Activated CD8-positive, alpha-beta memory T cell treated with anti-CD3 and anti-CD28 coated beads, Interleukin-2, amount 50 U/mL, for 1 hour (primary cell): ENCODE data around the gene MXI1.

Experiments used
- DNase-seq: peaks from one replicate; pipeline ENCODE4 v3.0.0-alpha.2; 2020; ENCODE audit errors: extremely low read depth

MXI1 gene

GRCh38 chr10:110207011-110207804 is at the start of gene MXI1:
MXI1 (plus strand) TSS chr10:110207605; CDS start chr10:110207809, 204 bp downstream.
- DNase-seq = no peak

GRCh38 chr10:110158051-110159005 is 49.1 kb upstream of the MXI1 start:
- no peak for DNase-seq

GRCh38 chr10:110160081-110160480 is 47.3 kb upstream of the MXI1 start:
- no peak for DNase-seq

GRCh38 chr10:110160522-110160921 is 46.9 kb upstream of the MXI1 start:
- no peak for DNase-seq

GRCh38 chr10:110162741-110163145 is 44.7 kb upstream of the MXI1 start:
- no peak for DNase-seq

GRCh38 chr10:110163192-110163773 is 44.1 kb upstream of the MXI1 start:
- no peak for DNase-seq

GRCh38 chr10:110163841-110164240 is 43.6 kb upstream of the MXI1 start:
- no peak for DNase-seq

GRCh38 chr10:110165239-110165638 is 42.2 kb upstream of the MXI1 start:
- DNase-seq = no peak

GRCh38 chr10:110167149-110167548 is 40.3 kb upstream of the MXI1 start:
- DNase-seq = no peak

GRCh38 chr10:110168601-110169481 is 38.6 kb upstream of the MXI1 start:
- no peak for DNase-seq

- no peak for DNase-seq
Measured at GRCh38 chr10:110169586-110169985, 37.8 kb upstream of the MXI1 start.

- no peak for DNase-seq
Measured at GRCh38 chr10:110170142-110170971, 37.0 kb upstream of the MXI1 start.

GRCh38 chr10:110171032-110171431 is 36.4 kb upstream of the MXI1 start:
- DNase-seq = no peak

- no peak for DNase-seq
Measured at GRCh38 chr10:110172155-110172554, 35.2 kb upstream of the MXI1 start.

- DNase-seq = no peak
Measured at GRCh38 chr10:110174201-110174600, 33.2 kb upstream of the MXI1 start.

- DNase-seq = no peak
Measured at GRCh38 chr10:110174816-110175215, 32.6 kb upstream of the MXI1 start.

GRCh38 chr10:110175406-110175805 is 32.0 kb upstream of the MXI1 start:
- DNase-seq = no peak

GRCh38 chr10:110176141-110177030 is 31.0 kb upstream of the MXI1 start:
- no peak for DNase-seq

- no peak for DNase-seq
Measured at GRCh38 chr10:110179220-110179619, 28.2 kb upstream of the MXI1 start.
